Measurements from ENCODE around the gene ELF1.

DNA sequence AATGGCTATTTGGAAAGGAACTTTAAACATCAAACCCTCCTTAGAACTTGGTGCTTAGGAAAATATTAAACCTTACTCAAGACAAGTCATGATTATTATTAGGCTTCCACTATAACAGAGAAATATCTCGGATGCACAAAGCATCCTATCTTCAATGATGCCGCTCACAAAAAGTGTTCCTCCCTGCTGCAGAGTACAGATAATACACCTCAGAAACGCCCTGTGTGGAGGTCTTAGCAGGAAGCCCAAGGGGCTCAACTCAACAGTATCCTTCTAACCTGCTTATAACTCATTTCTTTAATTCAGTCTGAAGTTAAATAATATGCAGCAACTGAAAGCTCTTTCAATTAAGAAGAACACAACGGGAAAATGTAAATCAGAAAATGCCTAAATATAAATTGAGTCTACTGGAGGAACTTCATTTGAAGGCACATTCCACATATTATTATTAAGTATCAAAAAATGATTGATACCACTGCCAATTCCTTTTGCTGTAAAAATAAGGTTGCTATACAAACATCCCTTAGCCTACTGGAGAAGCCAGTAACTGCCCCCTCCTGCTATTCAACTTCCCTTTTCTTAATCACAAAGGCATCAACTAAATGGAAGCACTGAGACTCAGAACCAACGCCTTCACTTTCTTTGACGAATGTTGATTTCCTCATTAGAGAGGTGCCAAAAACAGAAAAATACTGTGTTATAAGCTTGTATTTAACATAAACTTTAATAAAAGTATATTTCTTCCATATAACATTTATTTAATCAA, 12.0 kb downstream of the ELF1 start:
- TF ChIP-seq GATA3 (IDR thresholded peaks at IDR 0.05; ENCODE audit: low read depth, low read length) (no peak), GATA2 (IDR thresholded peaks at IDR 0.05; ENCODE audit: low read depth, low read length) (no peak)

All from SH-SY5Y (cell line).